Chondrocyte (in vitro differentiated cells): ENCODE data around the gene SPOCK2. TPM values are rescaled to one million over a fixed set of nuclear protein-coding genes. Genes with fewer than 3 reads are reported as not detected.

Experiments
- DNase-seq: peaks from one replicate; pipeline ENCODE4 v3.0.0; 2021; ENCODE audit warnings: mixed read lengths, low spot score
- H3K27ac Mint-ChIP-seq: one replicate; pipeline ENCODE4 v1.8.0; 2021; ENCODE audit warnings: mild to moderate bottlenecking, moderate library complexity, mixed read lengths; ENCODE audit not compliant: unreplicated experiment
- H3K27me3 Mint-ChIP-seq: 2 replicates; pipeline ENCODE4 v1.8.0; 2021; ENCODE audit warnings: low read depth, mixed read lengths
- H3K36me3 Mint-ChIP-seq: 2 replicates; pipeline ENCODE4 v1.8.0; 2021; ENCODE audit warnings: low read depth, mixed read lengths
- H3K4me1 Mint-ChIP-seq: 2 replicates; pipeline ENCODE4 v1.8.0; 2021; ENCODE audit warnings: low read depth, mild to moderate bottlenecking, mixed read lengths
- H3K4me3 Mint-ChIP-seq: one replicate; pipeline ENCODE4 v1.8.0; 2021; ENCODE audit warnings: mild to moderate bottlenecking, moderate library complexity, mixed read lengths; ENCODE audit not compliant: unreplicated experiment
- H3K9me3 Mint-ChIP-seq: 2 replicates; pipeline ENCODE4 v1.8.0; 2021; ENCODE audit warnings: low read depth, mixed read lengths
- total RNA-seq: library from RNA; stranded (reverse); gene quantifications from 3 replicates; pipeline ENCODE4 v1.2.1, GENCODE V29; 2021
- TF ChIP-seq, protein P1 (sequence below): fragments of 200-600 bp; sonication (generic); IDR thresholded peaks from 2 replicates; pipeline ENCODE4 v1.5.0; 2021; ENCODE audit warnings: antibody characterized with exemption, mild to moderate bottlenecking, moderate library complexity

The SPOCK2 gene
- total RNA-seq, 1 donor from 2014 or later: 0.32 TPM

GRCh38 chr10:72124381-72124780 is 36.0 kb upstream of the SPOCK2 start:
- Mint-ChIP-seq H3K27ac (no peak overlapping the region), H3K4me3 (no peak overlapping the region), H3K9me3 (no peaks in the 10 kb centered on the region), H3K27me3 (no peaks in the 10 kb centered on the region), H3K36me3 (peaks cover 8% of the 10 kb centered on the region), H3K4me1 (peaks cover 7% of the 10 kb centered on the region)
- DNase-seq: no peak
- TF ChIP-seq, protein P1, sequence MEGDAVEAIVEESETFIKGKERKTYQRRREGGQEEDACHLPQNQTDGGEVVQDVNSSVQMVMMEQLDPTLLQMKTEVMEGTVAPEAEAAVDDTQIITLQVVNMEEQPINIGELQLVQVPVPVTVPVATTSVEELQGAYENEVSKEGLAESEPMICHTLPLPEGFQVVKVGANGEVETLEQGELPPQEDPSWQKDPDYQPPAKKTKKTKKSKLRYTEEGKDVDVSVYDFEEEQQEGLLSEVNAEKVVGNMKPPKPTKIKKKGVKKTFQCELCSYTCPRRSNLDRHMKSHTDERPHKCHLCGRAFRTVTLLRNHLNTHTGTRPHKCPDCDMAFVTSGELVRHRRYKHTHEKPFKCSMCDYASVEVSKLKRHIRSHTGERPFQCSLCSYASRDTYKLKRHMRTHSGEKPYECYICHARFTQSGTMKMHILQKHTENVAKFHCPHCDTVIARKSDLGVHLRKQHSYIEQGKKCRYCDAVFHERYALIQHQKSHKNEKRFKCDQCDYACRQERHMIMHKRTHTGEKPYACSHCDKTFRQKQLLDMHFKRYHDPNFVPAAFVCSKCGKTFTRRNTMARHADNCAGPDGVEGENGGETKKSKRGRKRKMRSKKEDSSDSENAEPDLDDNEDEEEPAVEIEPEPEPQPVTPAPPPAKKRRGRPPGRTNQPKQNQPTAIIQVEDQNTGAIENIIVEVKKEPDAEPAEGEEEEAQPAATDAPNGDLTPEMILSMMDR: no peak

DNA sequence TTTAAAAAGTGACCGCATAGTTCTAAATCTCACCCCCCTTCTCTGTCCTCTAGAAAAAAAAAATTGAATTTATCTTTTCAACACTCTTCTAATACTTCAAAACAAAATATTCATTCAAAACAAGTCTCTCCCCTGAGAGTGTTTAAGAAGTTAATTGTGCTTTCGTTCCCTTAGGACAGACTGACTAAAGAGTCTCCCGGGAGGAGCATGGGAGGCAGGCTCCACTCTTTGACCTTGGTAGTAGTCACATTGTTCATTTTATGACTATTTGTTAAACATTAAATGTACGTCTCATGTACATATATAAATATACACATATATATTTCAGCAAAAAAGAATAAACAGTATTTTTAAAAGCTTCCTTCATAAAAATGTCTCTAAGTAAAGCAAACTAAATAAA is 35.3 kb upstream of the SPOCK2 start:
- no peak overlapping the region for H3K4me3 Mint-ChIP-seq
- TF ChIP-seq, protein P1: no peak
- H3K27ac Mint-ChIP-seq: no peak overlapping the region
- no peaks in the 10 kb centered on the region for H3K27me3 Mint-ChIP-seq
- peaks cover 7% of the 10 kb centered on the region for H3K4me1 Mint-ChIP-seq
- H3K9me3 Mint-ChIP-seq: no peaks in the 10 kb centered on the region
- peaks cover 9% of the 10 kb centered on the region for H3K36me3 Mint-ChIP-seq
- no peak for DNase-seq

DNA sequence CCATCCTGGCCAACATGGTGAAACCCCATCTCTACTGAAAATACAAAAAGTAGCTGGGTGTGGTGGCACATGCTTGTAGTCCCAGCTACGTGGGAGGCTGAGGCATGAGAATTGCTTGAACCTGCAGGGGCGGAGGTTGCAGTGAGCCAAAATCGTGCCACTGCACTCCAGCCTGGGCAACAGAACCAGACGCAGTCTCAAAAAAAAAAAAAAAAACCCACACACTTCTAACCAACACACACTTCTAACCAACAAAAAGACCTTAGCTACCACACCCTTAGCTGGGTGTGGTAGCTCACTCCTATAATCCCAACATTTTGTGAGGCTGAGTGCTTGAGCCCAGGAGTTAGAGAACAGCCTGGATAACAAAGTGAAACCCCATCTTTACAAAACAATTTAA is 33.9 kb upstream of the SPOCK2 start:
- Mint-ChIP-seq H3K4me1 (peaks cover 7% of the 10 kb centered on the region), H3K36me3 (peaks cover 10% of the 10 kb centered on the region), H3K27me3 (no peaks in the 10 kb centered on the region), H3K9me3 (peaks cover 3% of the 10 kb centered on the region), H3K27ac (no peak overlapping the region), H3K4me3 (no peak overlapping the region)
- no peak for DNase-seq
- TF ChIP-seq, protein P1: no peak

GRCh38 chr10:72121389-72121788 is 33.0 kb upstream of the SPOCK2 start:
- no peak for DNase-seq
- peaks cover 13% of the 10 kb centered on the region for H3K36me3 Mint-ChIP-seq

DNA sequence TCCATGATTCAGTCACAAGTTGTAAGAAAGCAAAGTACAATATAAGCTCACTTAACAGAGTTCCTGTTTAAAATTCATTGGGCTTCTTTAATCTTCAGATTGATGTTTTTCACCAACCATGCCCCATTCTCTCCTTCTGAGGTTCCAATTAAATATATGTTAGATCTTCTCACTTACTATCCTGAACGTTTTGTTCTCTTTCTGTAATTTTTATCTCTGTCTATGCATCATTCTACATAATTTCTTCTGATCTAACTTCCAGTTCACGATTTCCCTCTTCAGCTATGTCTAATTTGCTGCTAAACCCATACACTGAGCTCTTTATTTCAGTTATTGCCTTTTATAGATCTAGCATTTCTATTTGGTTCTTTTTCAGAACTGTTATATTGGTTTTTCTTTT is 28.0 kb upstream of the SPOCK2 start:
- TF ChIP-seq, protein P1: no peak
- H3K27me3 Mint-ChIP-seq: no peaks in the 10 kb centered on the region
- H3K27ac Mint-ChIP-seq: no peak overlapping the region
- H3K4me1 Mint-ChIP-seq: no peaks in the 10 kb centered on the region
- DNase-seq: no peak
- H3K9me3 Mint-ChIP-seq: peaks cover 8% of the 10 kb centered on the region
- H3K36me3 Mint-ChIP-seq: peaks cover 26% of the 10 kb centered on the region
- no peak overlapping the region for H3K4me3 Mint-ChIP-seq

More at GRCh38 chr10:72121389-72121788, 33.0 kb upstream of the SPOCK2 start:
- H3K27me3 Mint-ChIP-seq: no peaks in the 10 kb centered on the region
- no peak overlapping the region for H3K27ac Mint-ChIP-seq
- TF ChIP-seq, protein P1: no peak
- no peak overlapping the region for H3K4me3 Mint-ChIP-seq
- H3K9me3 Mint-ChIP-seq: peaks cover 6% of the 10 kb centered on the region
- peaks cover 7% of the 10 kb centered on the region for H3K4me1 Mint-ChIP-seq
